GM12864 (cell line): ENCODE results near the gene NLN.

Experiments used
- DNase-seq: peaks from one replicate; pipeline ENCODE4 v3.0.0-alpha.2; 2011; ENCODE audit warnings: low read depth
- H3K4me3 ChIP-seq: 2 replicates; pipeline ENCODE4 v1.5.1; 2011; ENCODE audit warnings: mild to moderate bottlenecking, low read depth, low read length, control low read depth
- CTCF ChIP-seq: IDR thresholded peaks from 2 replicates; pipeline ENCODE4 v1.5.1; 2011; ENCODE audit warnings: low read depth, mild to moderate bottlenecking, moderate library complexity, low read length, control low read depth, inconsistent platforms; ENCODE audit errors: missing control alignments

Gene NLN

GRCh38 chr5:65822710-65823109, 100.7 kb downstream of the NLN start:
- H3K4me3 ChIP-seq = no peak overlapping the region
- TF ChIP-seq CTCF = no peak
- no peak for DNase-seq

- TF ChIP-seq CTCF = no peak
- no peak for DNase-seq
Measured at GRCh38 chr5:65823204-65823603, 101.2 kb downstream of the NLN start.

GRCh38 chr5:65823845-65824445, 101.9 kb downstream of the NLN start:
- H3K4me3 ChIP-seq = no peak overlapping the region
- no peak for DNase-seq
- TF ChIP-seq CTCF = no peak

More at GRCh38 chr5:65823204-65823603, 101.2 kb downstream of the NLN start:
- no peak overlapping the region for H3K4me3 ChIP-seq

GRCh38 chr5:65825408-65826328, 103.7 kb downstream of the NLN start:
- TF ChIP-seq CTCF = no peak
- DNase-seq = peak; percentile 24

GRCh38 chr5:65828022-65828896, 106.3 kb downstream of the NLN start:
- no peak for DNase-seq
- no peak overlapping the region for H3K4me3 ChIP-seq
- TF ChIP-seq CTCF = no peak

More at GRCh38 chr5:65825408-65826328, 103.7 kb downstream of the NLN start:
- H3K4me3 ChIP-seq = no peak overlapping the region

GRCh38 chr5:65830856-65831255, 108.9 kb downstream of the NLN start:
- TF ChIP-seq CTCF = no peak
- no peak overlapping the region for H3K4me3 ChIP-seq
- DNase-seq = no peak
